PFSK-1 (cell line): ENCODE measurements around the gene CENPVL2.

ENCODE experiments used
- FOXP2 ChIP-seq: optimal IDR thresholded peaks from 2 replicates; pipeline ENCODE3; 2011; ENCODE audit warnings: borderline replicate concordance, control low read depth, inconsistent platforms; ENCODE audit not compliant: insufficient read depth; ENCODE audit errors: extremely low read length, extremely low read depth
- POLR2AphosphoS5 ChIP-seq: IDR thresholded peaks from 2 replicates; pipeline ENCODE4 v1.6.1; 2012; ENCODE audit warnings: low read depth, mild to moderate bottlenecking, control low read depth, low read length, moderate library complexity
- REST ChIP-seq, 2 experiments: IDR thresholded peaks; 2 replicates each; pipeline versions ENCODE4 v1.6.1 to v1.8.0; 2011 to 2012; ENCODE audit warnings: low read depth in 2 of 2, low read length in 2 of 2, control low read depth in 1 of 2, inconsistent platforms in 1 of 2, mild to moderate bottlenecking in 1 of 2, moderate library complexity in 1 of 2; ENCODE audit not compliant: insufficient read depth in 1 of 2
- SIN3A ChIP-seq: IDR thresholded peaks from 2 replicates; pipeline ENCODE4 v1.6.1; 2012; ENCODE audit warnings: mild to moderate bottlenecking, low read length, moderate library complexity, borderline replicate concordance; ENCODE audit not compliant: insufficient read depth
- TAF1 ChIP-seq: IDR thresholded peaks from 2 replicates; pipeline ENCODE4 v1.6.1; 2012; ENCODE audit warnings: low read length, control low read depth, borderline replicate concordance; ENCODE audit not compliant: insufficient read depth

CENPVL2 gene

DNA sequence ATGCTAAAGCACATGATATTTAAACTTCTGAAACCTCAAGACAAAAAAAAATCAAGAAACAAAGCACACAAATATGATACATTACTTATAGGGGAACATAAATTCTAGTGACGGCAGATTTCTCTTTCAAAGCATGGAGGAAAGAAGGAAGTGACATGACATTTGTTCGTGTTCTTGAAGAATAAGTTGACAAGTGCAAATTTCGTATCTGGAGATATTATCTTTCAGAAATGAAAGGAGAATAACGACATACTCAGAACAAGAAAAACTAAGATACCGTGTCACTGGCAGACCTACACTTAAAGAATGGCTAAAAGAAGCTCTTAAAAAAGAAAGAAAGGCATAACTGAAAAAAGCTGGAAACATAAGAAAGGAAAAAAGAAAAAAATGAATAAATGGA, 16.6 kb downstream of the CENPVL2 start:
- TF ChIP-seq SIN3A (no peak), FOXP2 (no peak), TAF1 (no peak), POLR2AphosphoS5 (no peak), REST (IDR thresholded peaks at IDR 0.05; ENCODE audit: insufficient read depth in 1 of 2, low read depth in 2 of 2, low read length in 2 of 2) (no peak)

- no peak for TF ChIP-seq SIN3A
- TF ChIP-seq TAF1: no peak
- no peak for TF ChIP-seq FOXP2
- no peak for TF ChIP-seq REST (IDR thresholded peaks at IDR 0.05; ENCODE audit: insufficient read depth in 1 of 2, low read depth in 2 of 2, low read length in 2 of 2)
- no peak for TF ChIP-seq POLR2AphosphoS5
Measured at GRCh38 chrX:51643377-51643776, 39.3 kb downstream of the CENPVL2 start.

DNA sequence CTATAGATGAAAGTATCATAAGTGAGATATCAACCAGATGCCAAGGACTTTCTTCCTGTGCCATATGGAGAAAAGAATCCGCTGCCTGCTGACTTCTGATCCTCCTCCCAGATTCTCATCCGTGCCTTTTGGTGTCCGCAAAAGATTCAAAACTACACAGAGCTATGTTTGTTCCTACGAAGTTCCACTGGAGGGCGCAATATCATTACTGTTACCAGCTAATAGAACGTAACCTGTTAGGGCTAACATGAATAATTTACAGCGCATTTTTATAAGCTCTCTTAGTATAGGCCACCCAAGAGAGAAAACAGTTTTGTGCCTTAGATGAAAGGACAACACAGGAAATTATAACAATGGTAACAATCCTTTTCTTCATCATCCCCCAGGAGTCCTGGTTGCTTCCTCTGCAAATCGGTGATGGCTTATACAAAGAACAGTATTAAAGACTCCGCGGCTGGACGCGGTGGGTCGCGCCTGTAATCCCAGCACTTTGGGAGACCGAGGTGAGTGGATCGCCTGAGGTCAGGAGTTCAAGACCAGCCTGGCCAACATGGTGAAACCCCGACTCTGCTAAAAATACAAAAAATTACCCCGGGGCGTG, 41.1 kb downstream of the CENPVL2 start:
- no peak for TF ChIP-seq POLR2AphosphoS5
- no peak for TF ChIP-seq SIN3A
- TF ChIP-seq TAF1: no peak
